Osteocyte (in vitro differentiated cells): ENCODE results near the gene FBXO39. TPM values are rescaled to one million over a fixed set of nuclear protein-coding genes. Genes with fewer than 3 reads are reported as not detected.
"Not testable (repeated sequence)": the region's sequence is repeated elsewhere in the genome, so short reads cannot be mapped to it uniquely, and the experiment has no call there.

ENCODE experiments used
- DNase-seq: peaks from one replicate; pipeline ENCODE4 v3.0.0; 2021; ENCODE audit warnings: mixed read lengths; ENCODE audit not compliant: unreplicated experiment; ENCODE audit errors: extremely low spot score
- H3K27ac Mint-ChIP-seq: one replicate; pipeline ENCODE4 v1.8.0; 2021; ENCODE audit warnings: mild to moderate bottlenecking, mixed read lengths; ENCODE audit not compliant: unreplicated experiment
- H3K27me3 Mint-ChIP-seq: one replicate; pipeline ENCODE4 v1.8.0; 2021; ENCODE audit warnings: mixed read lengths; ENCODE audit not compliant: unreplicated experiment
- H3K36me3 Mint-ChIP-seq: one replicate; pipeline ENCODE4 v1.8.0; 2021; ENCODE audit warnings: mixed read lengths; ENCODE audit not compliant: unreplicated experiment
- H3K4me1 Mint-ChIP-seq: one replicate; pipeline ENCODE4 v1.8.0; 2021; ENCODE audit warnings: mixed read lengths; ENCODE audit not compliant: unreplicated experiment
- H3K4me3 Mint-ChIP-seq: one replicate; pipeline ENCODE4 v1.8.0; 2021; ENCODE audit warnings: mild to moderate bottlenecking, moderate library complexity, mixed read lengths; ENCODE audit not compliant: unreplicated experiment
- H3K9me3 Mint-ChIP-seq: one replicate; pipeline ENCODE4 v1.8.0; 2021; ENCODE audit warnings: mixed read lengths; ENCODE audit not compliant: unreplicated experiment
- total RNA-seq: library from RNA; stranded (reverse); gene quantifications from 2 replicates; pipeline ENCODE4 v1.2.1, GENCODE V29; 2021
- TF ChIP-seq, protein P1 (sequence below): fragments of 200-600 bp; sonication (generic); IDR thresholded peaks from 2 replicates; pipeline ENCODE4 v1.5.0; 2021; ENCODE audit warnings: antibody characterized with exemption, mild to moderate bottlenecking, moderate library complexity

Gene FBXO39
- total RNA-seq, 1 donor from 2014 or later, result not detected

DNA sequence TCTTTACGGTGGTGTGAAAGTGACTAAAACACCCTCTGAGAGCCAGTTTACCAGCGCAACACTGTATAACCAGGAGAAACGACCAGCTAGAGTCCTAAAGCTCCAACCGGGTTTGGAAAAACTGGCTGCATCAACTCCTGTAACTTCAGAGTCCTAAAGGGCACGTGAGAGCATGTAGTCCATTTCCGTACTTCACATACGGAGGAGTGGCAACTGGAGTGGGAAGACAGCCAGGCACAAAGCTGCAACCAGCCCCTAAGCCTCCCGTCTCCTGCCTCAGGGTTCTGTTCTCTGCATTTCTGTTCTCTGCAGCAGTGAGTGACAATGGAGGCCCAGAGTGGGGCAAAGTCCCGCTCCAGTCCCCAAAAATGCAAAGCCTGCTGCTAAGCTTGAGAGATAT lies 36.3 kb downstream of the FBXO39 start:
- H3K36me3 Mint-ChIP-seq, result no peaks in the 10 kb centered on the region
- peaks cover 4% of the 10 kb centered on the region for H3K27me3 Mint-ChIP-seq
- H3K9me3 Mint-ChIP-seq, result no peaks in the 10 kb centered on the region
- no peak overlapping the region for H3K27ac Mint-ChIP-seq
- no peak for DNase-seq
- no peaks in the 10 kb centered on the region for H3K4me1 Mint-ChIP-seq
- TF ChIP-seq, protein P1, sequence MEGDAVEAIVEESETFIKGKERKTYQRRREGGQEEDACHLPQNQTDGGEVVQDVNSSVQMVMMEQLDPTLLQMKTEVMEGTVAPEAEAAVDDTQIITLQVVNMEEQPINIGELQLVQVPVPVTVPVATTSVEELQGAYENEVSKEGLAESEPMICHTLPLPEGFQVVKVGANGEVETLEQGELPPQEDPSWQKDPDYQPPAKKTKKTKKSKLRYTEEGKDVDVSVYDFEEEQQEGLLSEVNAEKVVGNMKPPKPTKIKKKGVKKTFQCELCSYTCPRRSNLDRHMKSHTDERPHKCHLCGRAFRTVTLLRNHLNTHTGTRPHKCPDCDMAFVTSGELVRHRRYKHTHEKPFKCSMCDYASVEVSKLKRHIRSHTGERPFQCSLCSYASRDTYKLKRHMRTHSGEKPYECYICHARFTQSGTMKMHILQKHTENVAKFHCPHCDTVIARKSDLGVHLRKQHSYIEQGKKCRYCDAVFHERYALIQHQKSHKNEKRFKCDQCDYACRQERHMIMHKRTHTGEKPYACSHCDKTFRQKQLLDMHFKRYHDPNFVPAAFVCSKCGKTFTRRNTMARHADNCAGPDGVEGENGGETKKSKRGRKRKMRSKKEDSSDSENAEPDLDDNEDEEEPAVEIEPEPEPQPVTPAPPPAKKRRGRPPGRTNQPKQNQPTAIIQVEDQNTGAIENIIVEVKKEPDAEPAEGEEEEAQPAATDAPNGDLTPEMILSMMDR, result no peak
- H3K4me3 Mint-ChIP-seq, result no peak overlapping the region

DNA sequence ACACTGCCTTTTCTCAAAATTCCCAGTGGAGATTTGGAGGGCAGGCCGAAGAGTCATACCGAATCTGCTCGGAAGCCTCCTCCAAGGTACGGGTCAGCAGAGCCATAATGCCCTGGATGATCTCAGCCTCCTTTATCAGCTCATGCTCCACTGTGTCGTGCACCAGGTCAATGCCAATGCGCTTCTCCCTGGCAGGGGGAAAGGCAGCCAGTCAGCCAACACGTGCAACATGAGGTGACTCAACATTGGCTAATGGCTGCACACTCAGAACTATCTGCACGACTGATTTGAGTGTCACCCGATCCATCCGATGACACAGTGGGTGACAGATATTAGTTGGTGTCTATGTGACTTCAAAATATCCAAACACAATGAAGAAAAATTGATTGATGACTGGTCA lies 39.8 kb downstream of the FBXO39 start:
- no peaks in the 10 kb centered on the region for H3K36me3 Mint-ChIP-seq
- peaks cover 3% of the 10 kb centered on the region for H3K9me3 Mint-ChIP-seq
- H3K4me3 Mint-ChIP-seq, result no peak overlapping the region
- no peaks in the 10 kb centered on the region for H3K27me3 Mint-ChIP-seq
- no peak overlapping the region for H3K27ac Mint-ChIP-seq
- TF ChIP-seq, protein P1, result no peak
- no peak for DNase-seq
- no peaks in the 10 kb centered on the region for H3K4me1 Mint-ChIP-seq

DNA sequence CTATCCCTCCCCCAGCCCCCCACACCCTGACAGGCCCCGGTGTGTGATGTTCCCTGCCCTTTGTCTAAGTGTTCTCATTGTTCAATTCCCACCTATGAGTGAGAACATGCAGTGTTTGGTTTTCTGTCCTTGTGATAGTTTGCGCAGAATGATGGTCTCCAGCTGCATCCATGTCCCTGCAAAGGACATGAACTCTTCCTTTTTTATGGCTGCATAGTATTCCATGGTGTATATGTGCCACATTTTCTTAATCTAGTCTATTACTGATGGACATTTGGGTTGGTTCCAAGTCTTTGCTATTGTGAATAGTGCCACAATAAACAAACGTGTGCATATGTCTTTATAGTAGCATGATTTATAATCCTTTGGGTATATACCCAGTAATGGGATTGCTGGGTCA lies 40.4 kb downstream of the FBXO39 start:
- not testable (repeated sequence) for H3K27me3 Mint-ChIP-seq, H3K4me3 Mint-ChIP-seq, DNase-seq, H3K27ac Mint-ChIP-seq, H3K4me1 Mint-ChIP-seq, H3K9me3 Mint-ChIP-seq, H3K36me3 Mint-ChIP-seq

DNA sequence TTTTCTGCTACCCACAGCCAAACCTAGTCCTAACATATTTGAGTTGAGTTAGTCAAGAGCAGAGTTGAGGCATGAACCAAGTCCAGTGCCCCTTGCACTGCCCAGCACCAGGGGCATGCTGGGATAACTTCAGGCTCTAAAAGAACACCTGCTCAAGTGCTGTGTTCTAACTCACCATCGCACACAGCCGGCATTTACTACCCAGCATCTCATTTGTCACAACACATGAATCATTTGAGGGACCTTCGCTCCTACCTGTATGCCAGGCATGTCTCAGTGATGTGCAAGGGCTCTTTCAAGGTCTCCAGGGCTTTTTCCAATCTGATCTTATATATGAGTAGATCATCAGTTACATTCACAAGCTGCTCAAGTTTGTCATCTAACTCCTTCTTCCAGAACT lies 42.9 kb downstream of the FBXO39 start:
- DNase-seq, result no peak
- Mint-ChIP-seq H3K36me3 (no peaks in the 10 kb centered on the region), H3K27ac (no peak overlapping the region), H3K4me1 (no peaks in the 10 kb centered on the region), H3K9me3 (peaks cover 4% of the 10 kb centered on the region), H3K4me3 (no peak overlapping the region), H3K27me3 (no peaks in the 10 kb centered on the region)
- TF ChIP-seq, protein P1, result no peak

DNA sequence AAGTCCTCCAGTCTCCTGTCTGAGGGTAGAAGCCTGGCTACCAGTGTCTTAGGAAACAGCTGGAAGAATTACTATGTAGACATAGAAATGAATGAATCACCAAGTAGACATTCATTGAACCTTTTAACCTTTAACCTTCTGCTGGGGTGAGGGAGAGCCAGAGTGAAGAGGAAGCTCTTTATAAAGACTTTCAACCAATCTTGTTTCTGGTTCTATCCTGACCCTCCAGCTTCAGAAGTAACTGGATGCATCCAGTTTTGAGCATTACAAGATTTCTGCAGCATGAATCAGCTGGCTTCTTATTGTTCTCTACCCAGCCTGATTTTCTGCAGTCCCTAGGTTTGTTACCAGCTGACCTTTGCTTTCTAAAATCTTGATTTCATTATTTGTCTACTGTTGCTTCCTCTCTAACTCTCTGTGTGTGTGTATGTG lies 47.0 kb downstream of the FBXO39 start:
- Mint-ChIP-seq H3K27ac (no peak overlapping the region), H3K27me3 (peaks cover 5% of the 10 kb centered on the region), H3K4me1 (no peaks in the 10 kb centered on the region), H3K36me3 (no peaks in the 10 kb centered on the region), H3K4me3 (no peak overlapping the region), H3K9me3 (peaks cover 4% of the 10 kb centered on the region)
- TF ChIP-seq, protein P1, result no peak
- no peak for DNase-seq

DNA sequence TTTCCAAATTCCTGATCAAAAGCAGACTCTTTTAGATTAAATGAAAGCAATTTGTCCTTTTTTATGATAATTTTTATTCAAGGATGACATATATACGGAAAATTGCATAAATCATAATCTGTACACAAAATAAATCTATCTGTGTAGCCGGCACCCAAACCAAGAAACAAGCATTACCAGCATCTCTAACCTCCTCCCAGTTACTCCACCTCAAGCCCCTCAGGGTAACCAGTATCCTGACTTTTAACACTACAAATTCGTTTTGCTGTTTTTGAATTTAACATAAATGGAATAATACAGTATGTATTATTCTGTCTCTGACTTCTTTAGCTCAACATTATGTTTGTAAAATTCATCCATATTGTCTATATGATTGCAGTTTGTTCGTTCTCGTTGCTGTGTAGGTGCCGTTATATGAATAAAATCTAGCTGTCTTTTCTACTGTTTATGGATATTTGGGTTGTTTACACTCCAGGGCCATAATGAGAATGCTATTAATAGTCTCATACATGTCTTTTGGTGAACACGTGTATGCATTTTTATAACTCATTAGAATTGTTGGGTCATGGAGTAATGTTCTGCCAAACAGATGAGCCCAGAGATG lies 54.5 kb downstream of the FBXO39 start:
- no peaks in the 10 kb centered on the region for H3K36me3 Mint-ChIP-seq
- TF ChIP-seq, protein P1, result no peak
- peaks cover 48% of the 10 kb centered on the region for H3K27me3 Mint-ChIP-seq
- no peak for DNase-seq
- H3K27ac Mint-ChIP-seq, result no peak overlapping the region
- H3K4me1 Mint-ChIP-seq, result no peaks in the 10 kb centered on the region
- H3K4me3 Mint-ChIP-seq, result no peak overlapping the region
- H3K9me3 Mint-ChIP-seq, result no peaks in the 10 kb centered on the region
